ENCODE data around the gene MMP23B.
"Not testable (repeated sequence)": the region's sequence is repeated elsewhere in the genome, so short reads cannot be mapped to it uniquely, and the experiment has no call there.

Gene MMP23B

GRCh38 chr1:1631782-1632420 is at the start of gene MMP23B:
Gene MMP23B (plus strand): TSS chr1:1632173. CDS start chr1:1632219, 46 bp downstream.
- DNase-seq (ENCODE audit: low read depth in 1 of 2, low spot score in 1 of 2) = no peak

GRCh38 chr1:1582585-1583346 is 49.2 kb upstream of the MMP23B start:
- DNase-seq (ENCODE audit: low read depth in 1 of 2, low spot score in 1 of 2) = no peak

- no peak for DNase-seq (ENCODE audit: low read depth in 1 of 2, low spot score in 1 of 2)
Measured at GRCh38 chr1:1583347-1584010, 48.5 kb upstream of the MMP23B start.

GRCh38 chr1:1591452-1591851 is 40.5 kb upstream of the MMP23B start:
- DNase-seq (ENCODE audit: low read depth in 1 of 2, low spot score in 1 of 2) = no peak

- no peak for DNase-seq (ENCODE audit: low read depth in 1 of 2, low spot score in 1 of 2)
Measured at GRCh38 chr1:1593834-1594601, 38.0 kb upstream of the MMP23B start.

- no peak for DNase-seq (ENCODE audit: low read depth in 1 of 2, low spot score in 1 of 2)
Measured at GRCh38 chr1:1594602-1595260, 37.2 kb upstream of the MMP23B start.

- DNase-seq (ENCODE audit: low read depth in 1 of 2, low spot score in 1 of 2) = not testable (repeated sequence)
Measured at GRCh38 chr1:1595341-1595740, 36.6 kb upstream of the MMP23B start.

GRCh38 chr1:1596493-1597274 is 35.3 kb upstream of the MMP23B start:
- no peak for DNase-seq (ENCODE audit: low read depth in 1 of 2, low spot score in 1 of 2)

- DNase-seq (ENCODE audit: low read depth in 1 of 2, low spot score in 1 of 2) = no peak
Measured at GRCh38 chr1:1597275-1597930, 34.6 kb upstream of the MMP23B start.

- DNase-seq (ENCODE audit: low read depth in 1 of 2, low spot score in 1 of 2) = no peak
Measured at GRCh38 chr1:1598051-1598719, 33.8 kb upstream of the MMP23B start.

GRCh38 chr1:1598720-1599029 is 33.3 kb upstream of the MMP23B start:
- DNase-seq (ENCODE audit: low read depth in 1 of 2, low spot score in 1 of 2) = no peak

- DNase-seq (ENCODE audit: low read depth in 1 of 2, low spot score in 1 of 2) = no peak
Measured at GRCh38 chr1:1599030-1599934, 32.7 kb upstream of the MMP23B start.

GRCh38 chr1:1599935-1600860 is 31.8 kb upstream of the MMP23B start, which contains the start of gene FNDC10:
Gene FNDC10 (minus strand): TSS chr1:1600135. CDS start chr1:1600015, 120 bp downstream.
- no peak for DNase-seq (ENCODE audit: low read depth in 1 of 2, low spot score in 1 of 2)

GRCh38 chr1:1600861-1601563 is 31.0 kb upstream of the MMP23B start:
- DNase-seq (ENCODE audit: low read depth in 1 of 2, low spot score in 1 of 2) = no peak

GRCh38 chr1:1601564-1602303 is 30.2 kb upstream of the MMP23B start:
- no peak for DNase-seq (ENCODE audit: low read depth in 1 of 2, low spot score in 1 of 2)
